ENCODE data around the gene MYL7.

The MYL7 gene

GRCh38 chr7:44144968-44145478 is 3.9 kb upstream of the MYL7 start:
- no peak overlapping the region for H4K91ac ChIP-seq (ENCODE audit: low read depth, low read length, poor library complexity)
- peak overlapping the region; percentile 68 for H2AFZ ChIP-seq (ENCODE audit: low read length)
- H3K27me3 ChIP-seq (ENCODE audit: control insufficient read depth in 3 of 3, insufficient read depth in 3 of 3, low read depth in 1 of 3, low read length in 3 of 3), result peaks cover 7 to 78% (median 26%) of the 10 kb centered on the region in 3 experiments
- H2BK120ac ChIP-seq (ENCODE audit: low read depth, low read length), result no peak overlapping the region
- peaks cover 6 to 7% of the 10 kb centered on the region in 2 donors for H3K9me3 ChIP-seq (replicated peaks in 1 of 2; ENCODE audit: control insufficient read depth in 2 of 2, insufficient read depth in 1 of 2, low read depth in 1 of 2, low read length in 2 of 2)
- peak overlapping the region; percentile 62 for H3K23ac ChIP-seq (ENCODE audit: low read depth, low read length, poor library complexity)
- no peak overlapping the region for H3K27ac ChIP-seq (replicated peaks; ENCODE audit: low read length)
- no peaks in the 10 kb centered on the region for H3K36me3 ChIP-seq (replicated peaks in 1 of 2; ENCODE audit: control insufficient read depth in 2 of 2, insufficient read depth in 2 of 2, low read length in 2 of 2)
- peak overlapping the region; percentile 85 for H3K4me2 ChIP-seq (ENCODE audit: insufficient read depth, low read length, poor library complexity, severe bottlenecking)
- no peak overlapping the region for H3K14ac ChIP-seq (ENCODE audit: low read length)
- peak overlapping the region in 1 of 2 donors; percentile 79 for H3K4me3 ChIP-seq (ENCODE audit: low read length in 2 of 2)
- no peaks in the 10 kb centered on the region for H3K79me1 ChIP-seq (ENCODE audit: low read depth, low read length)
- no peak overlapping the region for H4K8ac ChIP-seq (ENCODE audit: low read depth, low read length)
- H3K4ac ChIP-seq (ENCODE audit: low read length), result no peak overlapping the region
- DNase-seq (ENCODE audit: low spot score), result no peak
- peak overlapping the region; percentile 85 for H2AK5ac ChIP-seq (ENCODE audit: low read depth, low read length)
- H3K18ac ChIP-seq (ENCODE audit: low read length), result peak overlapping the region; percentile 72
- H2BK12ac ChIP-seq (ENCODE audit: low read length), result no peak overlapping the region
- peaks cover 5 to 18% of the 10 kb centered on the region in 2 donors for H3K4me1 ChIP-seq (ENCODE audit: control insufficient read depth in 2 of 2, insufficient read depth in 1 of 2, low read depth in 1 of 2, low read length in 2 of 2)
- no peak overlapping the region for H2BK15ac ChIP-seq (ENCODE audit: low read length)
- no peak overlapping the region for H2BK5ac ChIP-seq (ENCODE audit: low read length)
- WGBS, 2 donors (ENCODE audit: extremely low coverage in 2 of 2, insufficient read length in 2 of 2, insufficient replicate concordance in 1 of 2), result no CpG with 5 or more reads among the region's 31 CpGs
- peak overlapping the region; percentile 79 for H3K9ac ChIP-seq (ENCODE audit: low read depth, low read length, poor library complexity)

DNA sequence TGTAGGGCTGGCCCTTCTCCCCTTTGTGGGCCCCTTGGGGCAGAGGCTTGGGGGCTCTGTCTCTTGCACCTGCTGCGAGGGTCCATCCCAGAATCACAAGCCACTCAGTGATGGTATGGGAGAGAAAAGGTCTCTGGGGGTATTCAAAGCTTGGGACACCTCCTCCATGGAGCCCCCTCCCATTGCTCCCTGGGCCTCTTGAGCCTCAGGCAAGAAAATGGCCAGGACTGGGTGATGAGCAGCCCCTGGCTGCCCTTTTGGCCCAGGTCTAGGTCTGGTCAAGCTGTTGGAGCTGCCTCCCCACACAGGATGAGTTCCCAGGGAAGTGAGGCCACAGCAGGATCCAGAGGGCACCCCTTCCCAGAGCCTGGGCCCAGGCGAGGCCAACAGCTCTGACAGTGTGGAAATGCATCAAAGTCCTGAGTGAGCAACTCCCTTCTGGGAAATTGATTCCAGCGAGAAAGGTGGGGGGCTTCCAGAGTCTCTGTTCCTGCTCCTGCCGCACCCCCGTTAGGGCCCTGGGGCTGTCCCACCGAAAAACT is 3.4 kb upstream of the MYL7 start:
- H2AFZ ChIP-seq (ENCODE audit: low read length), result no peak overlapping the region
- no CpG with 5 or more reads among the region's 6 CpGs for WGBS, 2 donors (ENCODE audit: extremely low coverage in 2 of 2, insufficient read length in 2 of 2, insufficient replicate concordance in 1 of 2)
- H3K79me1 ChIP-seq (ENCODE audit: low read depth, low read length), result no peaks in the 10 kb centered on the region
- H2BK12ac ChIP-seq (ENCODE audit: low read length), result no peak overlapping the region
- peaks cover 5 to 18% of the 10 kb centered on the region in 2 donors for H3K4me1 ChIP-seq (ENCODE audit: control insufficient read depth in 2 of 2, insufficient read depth in 1 of 2, low read depth in 1 of 2, low read length in 2 of 2)
- H4K8ac ChIP-seq (ENCODE audit: low read depth, low read length), result peak overlapping the region; percentile 72
- no peak overlapping the region for H2AK5ac ChIP-seq (ENCODE audit: low read depth, low read length)
- H2BK120ac ChIP-seq (ENCODE audit: low read depth, low read length), result no peak overlapping the region
- peaks cover 7 to 76% (median 26%) of the 10 kb centered on the region in 3 experiments for H3K27me3 ChIP-seq (ENCODE audit: control insufficient read depth in 3 of 3, insufficient read depth in 3 of 3, low read depth in 1 of 3, low read length in 3 of 3)
- H3K27ac ChIP-seq (replicated peaks; ENCODE audit: low read length), result no peak overlapping the region
- H3K4me2 ChIP-seq (ENCODE audit: insufficient read depth, low read length, poor library complexity, severe bottlenecking), result peak overlapping the region; percentile 2
- no peak overlapping the region for H3K23ac ChIP-seq (ENCODE audit: low read depth, low read length, poor library complexity)
- H2BK5ac ChIP-seq (ENCODE audit: low read length), result no peak overlapping the region
- H4K91ac ChIP-seq (ENCODE audit: low read depth, low read length, poor library complexity), result no peak overlapping the region
- H3K36me3 ChIP-seq (replicated peaks in 1 of 2; ENCODE audit: control insufficient read depth in 2 of 2, insufficient read depth in 2 of 2, low read length in 2 of 2), result no peaks in the 10 kb centered on the region
- no peak overlapping the region for H2BK15ac ChIP-seq (ENCODE audit: low read length)
- no peak overlapping the region for H3K4me3 ChIP-seq (ENCODE audit: low read length in 2 of 2)
- H3K9ac ChIP-seq (ENCODE audit: low read depth, low read length, poor library complexity), result no peak overlapping the region
- no peak overlapping the region for H3K14ac ChIP-seq (ENCODE audit: low read length)
- H3K18ac ChIP-seq (ENCODE audit: low read length), result no peak overlapping the region
- no peak for DNase-seq (ENCODE audit: low spot score)
- H3K4ac ChIP-seq (ENCODE audit: low read length), result no peak overlapping the region
- peaks cover 6 to 7% of the 10 kb centered on the region in 2 donors for H3K9me3 ChIP-seq (replicated peaks in 1 of 2; ENCODE audit: control insufficient read depth in 2 of 2, insufficient read depth in 1 of 2, low read depth in 1 of 2, low read length in 2 of 2)

GRCh38 chr7:44143646-44144250 is 2.6 kb upstream of the MYL7 start:
- H4K91ac ChIP-seq (ENCODE audit: low read depth, low read length, poor library complexity), result no peak overlapping the region
- no peak overlapping the region for H2BK12ac ChIP-seq (ENCODE audit: low read length)
- H3K9ac ChIP-seq (ENCODE audit: low read depth, low read length, poor library complexity), result no peak overlapping the region
- no peak overlapping the region for H2BK120ac ChIP-seq (ENCODE audit: low read depth, low read length)
- no peak overlapping the region for H3K4me2 ChIP-seq (ENCODE audit: insufficient read depth, low read length, poor library complexity, severe bottlenecking)
- H3K4ac ChIP-seq (ENCODE audit: low read length), result no peak overlapping the region
- H4K8ac ChIP-seq (ENCODE audit: low read depth, low read length), result no peak overlapping the region
- H2AK5ac ChIP-seq (ENCODE audit: low read depth, low read length), result no peak overlapping the region
- H3K9me3 ChIP-seq (replicated peaks in 1 of 2; ENCODE audit: control insufficient read depth in 2 of 2, insufficient read depth in 1 of 2, low read depth in 1 of 2, low read length in 2 of 2), result peaks cover 6 to 7% of the 10 kb centered on the region in 2 donors
- H2AFZ ChIP-seq (ENCODE audit: low read length), result no peak overlapping the region
- no peak overlapping the region for H2BK15ac ChIP-seq (ENCODE audit: low read length)
- DNase-seq (ENCODE audit: low spot score), result no peak
- no peak overlapping the region for H2BK5ac ChIP-seq (ENCODE audit: low read length)
- H3K36me3 ChIP-seq (replicated peaks in 1 of 2; ENCODE audit: control insufficient read depth in 2 of 2, insufficient read depth in 2 of 2, low read length in 2 of 2), result no peaks in the 10 kb centered on the region
- peak overlapping the region; percentile 82 for H3K14ac ChIP-seq (ENCODE audit: low read length)
- H3K23ac ChIP-seq (ENCODE audit: low read depth, low read length, poor library complexity), result peak overlapping the region; percentile 43
- H3K27ac ChIP-seq (replicated peaks; ENCODE audit: low read length), result no peak overlapping the region
- no peak overlapping the region for H3K4me3 ChIP-seq (ENCODE audit: low read length in 2 of 2)
- WGBS, 2 donors (ENCODE audit: extremely low coverage in 2 of 2, insufficient read length in 2 of 2, insufficient replicate concordance in 1 of 2), result no CpG with 5 or more reads among the region's 6 CpGs
- H3K18ac ChIP-seq (ENCODE audit: low read length), result no peak overlapping the region
- peaks cover 7 to 76% (median 26%) of the 10 kb centered on the region in 3 experiments for H3K27me3 ChIP-seq (ENCODE audit: control insufficient read depth in 3 of 3, insufficient read depth in 3 of 3, low read depth in 1 of 3, low read length in 3 of 3)
- no peaks in the 10 kb centered on the region for H3K79me1 ChIP-seq (ENCODE audit: low read depth, low read length)
- H3K4me1 ChIP-seq (ENCODE audit: control insufficient read depth in 2 of 2, insufficient read depth in 1 of 2, low read depth in 1 of 2, low read length in 2 of 2), result peaks cover 5 to 18% of the 10 kb centered on the region in 2 donors

GRCh38 chr7:44142028-44142427 is 896 bp upstream of the MYL7 start:
- H2BK120ac ChIP-seq (ENCODE audit: low read depth, low read length), result no peak overlapping the region
- no peak overlapping the region for H2BK12ac ChIP-seq (ENCODE audit: low read length)
- H3K4me2 ChIP-seq (ENCODE audit: insufficient read depth, low read length, poor library complexity, severe bottlenecking), result no peak overlapping the region
- H2AFZ ChIP-seq (ENCODE audit: low read length), result no peak overlapping the region
- no peak overlapping the region for H4K91ac ChIP-seq (ENCODE audit: low read depth, low read length, poor library complexity)
- H3K9ac ChIP-seq (ENCODE audit: low read depth, low read length, poor library complexity), result no peak overlapping the region
- no peak for DNase-seq (ENCODE audit: low spot score)
- peaks cover 6 to 7% of the 10 kb centered on the region in 2 donors for H3K9me3 ChIP-seq (replicated peaks in 1 of 2; ENCODE audit: control insufficient read depth in 2 of 2, insufficient read depth in 1 of 2, low read depth in 1 of 2, low read length in 2 of 2)
- H3K4me1 ChIP-seq (ENCODE audit: control insufficient read depth in 2 of 2, insufficient read depth in 1 of 2, low read depth in 1 of 2, low read length in 2 of 2), result peaks cover 5 to 13% of the 10 kb centered on the region in 2 donors
- no peak overlapping the region for H3K4ac ChIP-seq (ENCODE audit: low read length)
- H3K36me3 ChIP-seq (replicated peaks in 1 of 2; ENCODE audit: control insufficient read depth in 2 of 2, insufficient read depth in 2 of 2, low read length in 2 of 2), result no peaks in the 10 kb centered on the region
- no peak overlapping the region for H3K4me3 ChIP-seq (ENCODE audit: low read length in 2 of 2)
- no CpG with 5 or more reads among the region's 4 CpGs for WGBS, 2 donors (ENCODE audit: extremely low coverage in 2 of 2, insufficient read length in 2 of 2, insufficient replicate concordance in 1 of 2)
- no peak overlapping the region for H3K23ac ChIP-seq (ENCODE audit: low read depth, low read length, poor library complexity)
- no peak overlapping the region for H3K14ac ChIP-seq (ENCODE audit: low read length)
- H3K18ac ChIP-seq (ENCODE audit: low read length), result no peak overlapping the region
- no peak overlapping the region for H3K27ac ChIP-seq (replicated peaks; ENCODE audit: low read length)
- no peaks in the 10 kb centered on the region for H3K79me1 ChIP-seq (ENCODE audit: low read depth, low read length)
- peaks cover 7 to 73% (median 26%) of the 10 kb centered on the region in 3 experiments for H3K27me3 ChIP-seq (ENCODE audit: control insufficient read depth in 3 of 3, insufficient read depth in 3 of 3, low read depth in 1 of 3, low read length in 3 of 3)
- no peak overlapping the region for H2AK5ac ChIP-seq (ENCODE audit: low read depth, low read length)
- H2BK5ac ChIP-seq (ENCODE audit: low read length), result no peak overlapping the region
- H2BK15ac ChIP-seq (ENCODE audit: low read length), result no peak overlapping the region
- H4K8ac ChIP-seq (ENCODE audit: low read depth, low read length), result peak overlapping the region; percentile 7
